ENCODE data around the gene DLG1.

- TF ChIP-seq POLR2A (IDR thresholded peaks at IDR 0.05) (no peak), POLR2AphosphoS5 (IDR thresholded peaks at IDR 0.05) (no peak)
These were observed 176.0 kb downstream of the DLG1 start for GRCh38 chr3:197122394-197122793.
